Tibial nerve (tissue), 4 donors: ENCODE results near the gene SFMBT2. TPM values are rescaled to one million over a fixed set of nuclear protein-coding genes. Genes with fewer than 3 reads are reported as not detected.

Experiments used
- DNase-seq, 2 donors: peaks; one replicate each; pipeline ENCODE4 v3.0.0-alpha.2; 2019; ENCODE audit warnings: low spot score in 2 of 2
- H3K27ac ChIP-seq, 4 donors: fragments of 200-600 bp; sonication (generic) in 3 of 4; one replicate each; pipeline ENCODE4 v1.5.1; 2017 to 2019; ENCODE audit warnings: mild to moderate bottlenecking in 1 of 4
- H3K27me3 ChIP-seq, 2 donors: fragments of 200-600 bp; sonication (generic) in 1 of 2; one replicate each; pipeline versions ENCODE4 v1.5.1 to v1.6.0; 2017 to 2019
- H3K36me3 ChIP-seq, 3 donors: fragments of 200-600 bp; sonication (generic); one replicate each; pipeline ENCODE4 v1.5.1; 2018 to 2019
- H3K4me1 ChIP-seq, 4 donors: fragments of 200-600 bp; sonication (generic) in 3 of 4; one replicate each; pipeline ENCODE4 v1.5.1; 2017 to 2019
- H3K4me3 ChIP-seq, 4 donors: fragments of 200-600 bp; sonication (generic) in 3 of 4; one replicate each; pipeline ENCODE4 v1.5.1; 2017 to 2019; ENCODE audit warnings: mild to moderate bottlenecking in 1 of 4, moderate library complexity in 1 of 4
- H3K9me3 ChIP-seq, 4 donors: fragments of 200-600 bp; sonication (generic) in 3 of 4; one replicate each; pipeline ENCODE4 v1.5.1; 2017 to 2019
- EP300 ChIP-seq, 2 donors: sonication (generic); formaldehyde crosslinking; IDR thresholded peaks; one replicate each; pipeline ENCODE4 v1.6.1; 2017; ENCODE audit warnings: antibody characterized with exemption in 2 of 2, mild to moderate bottlenecking in 1 of 2
- POLR2A ChIP-seq, 2 donors: fragments of 450-650 bp; IDR thresholded peaks; one replicate each; pipeline ENCODE4 v1.6.1; 2017; ENCODE audit warnings: antibody characterized with exemption in 2 of 2, mild to moderate bottlenecking in 2 of 2, moderate library complexity in 2 of 2
- WGBS, 2 donors: methylation state at CpG; one replicate each; pipeline ENCODE4 v1.1.5; 2018; 5-methylcytosine and 5-hydroxymethylcytosine counted together
- total RNA-seq, 4 donors: library from RNA; depleted of rRNA; stranded (reverse); fragments of >200 nt; gene quantifications; one replicate each; pipeline ENCODE4 v1.1.0, GENCODE V29; 2016
- TF ChIP-seq, protein P1 (sequence below), 5 experiments: fragments of 200-600 bp in 3 of 5; fragments of 450-650 bp in 2 of 5; sonication (generic) in 3 of 5; IDR thresholded peaks; one replicate each; pipeline ENCODE4 v1.5.1; 2016 to 2019; ENCODE audit warnings: antibody characterized with exemption in 5 of 5, mild to moderate bottlenecking in 3 of 5, moderate library complexity in 2 of 5

Gene SFMBT2
- total RNA-seq, 4 donors from 2014 or later, result 10.2 to 24.0 (median 15.4) TPM

DNA sequence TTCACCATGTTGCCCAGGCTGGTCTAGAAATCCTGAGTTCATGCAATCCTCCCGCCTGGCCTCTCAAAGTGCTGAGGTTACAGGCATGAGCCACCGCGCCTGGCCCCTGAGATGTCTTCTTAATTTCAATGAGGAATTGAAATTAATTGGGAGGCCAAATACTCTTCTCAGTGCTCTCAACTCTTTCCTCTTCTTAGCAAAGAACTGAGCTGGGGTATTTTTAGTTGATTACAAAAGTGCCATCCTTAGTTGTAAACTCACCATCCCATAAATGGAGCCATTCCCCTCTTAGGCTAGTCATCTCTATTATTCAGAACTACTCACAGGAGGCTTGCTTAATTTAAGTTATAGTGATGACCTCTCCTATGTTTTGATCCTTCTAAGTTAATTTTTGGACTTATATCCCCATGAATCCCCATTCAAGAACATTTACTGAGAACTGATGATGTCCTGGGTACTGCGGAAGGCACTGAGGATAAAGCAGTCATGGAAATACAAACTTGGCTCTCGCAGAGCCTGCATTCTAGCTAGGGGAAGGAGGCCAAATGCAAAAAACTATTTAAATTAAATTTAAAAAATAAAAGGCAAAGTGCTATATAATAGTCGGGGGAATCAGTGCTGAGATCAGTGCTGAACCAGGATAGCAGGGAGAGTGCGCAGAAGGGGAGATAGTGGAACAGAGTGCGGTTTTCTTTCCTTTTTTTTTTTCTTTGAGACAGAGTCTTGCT lies 145.3 kb downstream of the SFMBT2 start:
- Histone ChIP-seq H3K4me1 (peaks cover 0 to 18% (median 0%) of the 10 kb centered on the region in 4 donors), H3K27ac (no peak overlapping the region)
- 88 to 91% methylated on average over 8 of the region's 8 CpGs for WGBS, 2 donors

DNA sequence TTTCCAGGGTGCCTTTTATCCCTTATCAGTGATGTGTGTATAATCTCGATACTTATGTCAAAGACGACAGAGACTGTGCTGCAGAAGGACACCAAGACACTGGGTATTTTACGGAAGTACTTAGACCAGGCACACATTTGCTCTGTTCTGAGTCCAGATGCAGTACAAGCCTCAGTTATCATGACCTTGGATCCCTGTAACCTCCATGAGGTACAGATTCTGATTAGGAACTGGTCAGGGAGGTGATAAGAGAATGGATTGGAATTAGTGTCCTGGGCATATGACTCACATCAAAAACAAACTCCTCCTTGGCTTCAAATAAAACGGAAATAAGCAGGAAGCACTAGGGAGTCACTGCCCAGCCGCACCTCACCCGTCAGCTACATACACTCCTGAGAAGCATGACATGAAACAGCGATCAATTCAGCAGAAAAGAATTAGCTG lies 146.5 kb downstream of the SFMBT2 start:
- Histone ChIP-seq H3K9me3 (no peaks in the 10 kb centered on the region), H3K27me3 (no peaks in the 10 kb centered on the region), H3K36me3 (no peaks in the 10 kb centered on the region), H3K27ac (peak overlapping the region in 1 of 4 donors; percentile 20), H3K4me1 (peaks cover 0 to 17% (median 4%) of the 10 kb centered on the region in 4 donors), H3K4me3 (no peak overlapping the region)
- DNase-seq, result no peak
- TF ChIP-seq, protein P1, sequence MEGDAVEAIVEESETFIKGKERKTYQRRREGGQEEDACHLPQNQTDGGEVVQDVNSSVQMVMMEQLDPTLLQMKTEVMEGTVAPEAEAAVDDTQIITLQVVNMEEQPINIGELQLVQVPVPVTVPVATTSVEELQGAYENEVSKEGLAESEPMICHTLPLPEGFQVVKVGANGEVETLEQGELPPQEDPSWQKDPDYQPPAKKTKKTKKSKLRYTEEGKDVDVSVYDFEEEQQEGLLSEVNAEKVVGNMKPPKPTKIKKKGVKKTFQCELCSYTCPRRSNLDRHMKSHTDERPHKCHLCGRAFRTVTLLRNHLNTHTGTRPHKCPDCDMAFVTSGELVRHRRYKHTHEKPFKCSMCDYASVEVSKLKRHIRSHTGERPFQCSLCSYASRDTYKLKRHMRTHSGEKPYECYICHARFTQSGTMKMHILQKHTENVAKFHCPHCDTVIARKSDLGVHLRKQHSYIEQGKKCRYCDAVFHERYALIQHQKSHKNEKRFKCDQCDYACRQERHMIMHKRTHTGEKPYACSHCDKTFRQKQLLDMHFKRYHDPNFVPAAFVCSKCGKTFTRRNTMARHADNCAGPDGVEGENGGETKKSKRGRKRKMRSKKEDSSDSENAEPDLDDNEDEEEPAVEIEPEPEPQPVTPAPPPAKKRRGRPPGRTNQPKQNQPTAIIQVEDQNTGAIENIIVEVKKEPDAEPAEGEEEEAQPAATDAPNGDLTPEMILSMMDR (IDR thresholded peaks at IDR 0.05), result no peak
- TF ChIP-seq EP300 (IDR thresholded peaks at IDR 0.05), result no peak
- no peak for TF ChIP-seq POLR2A (IDR thresholded peaks at IDR 0.05)
- WGBS, 2 donors, result 74 to 79% methylated on average over 7 of the region's 7 CpGs

More for the DNA sequence above, 145.3 kb downstream of the SFMBT2 start:
- Histone ChIP-seq H3K27me3 (no peaks in the 10 kb centered on the region), H3K4me3 (no peak overlapping the region), H3K9me3 (no peaks in the 10 kb centered on the region), H3K36me3 (peaks cover 0 to 3% (median 0%) of the 10 kb centered on the region in 3 donors)
- TF ChIP-seq, protein P1 (IDR thresholded peaks at IDR 0.05), result no peak
- TF ChIP-seq EP300 (IDR thresholded peaks at IDR 0.05) (no peak), POLR2A (IDR thresholded peaks at IDR 0.05) (no peak)
- DNase-seq, result no peak

DNA sequence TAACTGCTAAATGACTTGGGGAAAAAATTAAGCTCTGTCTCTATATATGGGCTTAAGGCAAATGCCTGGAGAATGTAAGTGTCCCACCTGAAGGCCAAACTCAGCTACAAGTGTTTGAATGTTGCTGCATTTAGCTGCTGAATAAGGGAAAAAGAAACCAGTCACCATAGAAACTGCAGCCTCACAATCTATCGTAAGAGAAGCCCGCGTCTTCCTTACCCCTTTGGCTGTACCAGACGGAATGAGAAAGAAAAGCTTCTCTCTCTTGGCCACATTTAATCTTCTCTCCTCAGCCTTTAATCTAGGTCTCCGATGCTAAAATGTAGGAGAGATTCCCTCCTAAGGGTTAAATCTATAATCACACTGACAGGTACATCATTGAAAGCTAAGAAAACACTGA lies 147.2 kb downstream of the SFMBT2 start:
- Histone ChIP-seq H3K27ac (no peak overlapping the region), H3K36me3 (no peaks in the 10 kb centered on the region), H3K9me3 (no peaks in the 10 kb centered on the region), H3K4me1 (peaks cover 0 to 15% (median 4%) of the 10 kb centered on the region in 4 donors), H3K27me3 (no peaks in the 10 kb centered on the region), H3K4me3 (no peak overlapping the region)
- WGBS, 2 donors, result 95 to 97% methylated on average over 5 of the region's 5 CpGs
- TF ChIP-seq POLR2A (IDR thresholded peaks at IDR 0.05), result no peak
- no peak for DNase-seq

DNA sequence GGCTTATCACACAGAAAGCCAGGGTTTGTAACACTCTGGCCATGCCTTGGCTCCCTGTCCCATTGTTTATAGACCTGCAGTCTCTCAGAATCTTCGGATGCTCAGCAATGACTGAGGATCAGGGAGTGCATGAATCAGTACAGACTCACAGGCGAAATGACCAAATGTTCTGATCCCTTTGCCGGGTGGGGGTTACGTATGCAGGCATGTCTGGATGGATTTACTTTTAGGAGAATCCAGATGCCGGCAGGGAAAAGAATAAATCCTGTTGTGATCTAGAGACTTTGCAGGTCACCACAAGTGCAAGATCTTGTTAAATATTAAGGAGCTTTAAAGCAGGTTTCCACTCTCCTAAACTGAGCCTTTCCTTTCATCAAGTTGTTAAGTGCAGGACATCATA lies 149.5 kb downstream of the SFMBT2 start:
- H3K36me3 ChIP-seq, result no peaks in the 10 kb centered on the region
- no peaks in the 10 kb centered on the region for H3K9me3 ChIP-seq
- H3K27ac ChIP-seq, result no peak overlapping the region
- 85 to 89% methylated on average over 5 of the region's 5 CpGs for WGBS, 2 donors
- peaks cover 0 to 15% (median 4%) of the 10 kb centered on the region in 4 donors for H3K4me1 ChIP-seq
- H3K4me3 ChIP-seq, result no peak overlapping the region
- DNase-seq, result no peak
- H3K27me3 ChIP-seq, result no peaks in the 10 kb centered on the region
- TF ChIP-seq, protein P1 (IDR thresholded peaks at IDR 0.05), result no peak
- TF ChIP-seq EP300 (IDR thresholded peaks at IDR 0.05) (no peak), POLR2A (IDR thresholded peaks at IDR 0.05) (no peak)

DNA sequence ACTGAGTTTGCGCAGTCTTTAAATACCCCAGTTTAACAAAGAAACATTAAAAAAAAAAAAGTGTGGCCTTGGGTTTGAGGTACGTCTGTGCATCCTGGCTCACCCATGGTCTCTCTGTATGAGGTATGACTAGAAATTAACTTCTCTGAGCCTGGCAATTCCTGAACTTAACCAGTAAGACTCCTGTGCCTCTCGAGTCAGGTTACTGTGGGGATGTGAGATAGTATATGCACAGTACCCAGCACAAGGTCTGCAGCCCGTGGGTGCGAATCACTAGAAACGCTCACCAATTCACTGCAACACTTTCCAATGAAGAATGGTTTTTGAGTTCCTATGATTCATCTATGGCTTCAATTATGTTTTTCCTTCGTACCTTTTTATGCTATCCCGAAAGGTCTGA lies 149.9 kb downstream of the SFMBT2 start:
- DNase-seq, result no peak
- Histone ChIP-seq H3K27me3 (no peaks in the 10 kb centered on the region), H3K4me3 (no peak overlapping the region), H3K9me3 (no peaks in the 10 kb centered on the region), H3K36me3 (no peaks in the 10 kb centered on the region), H3K27ac (peak overlapping the region in 1 of 4 donors; percentile 29), H3K4me1 (peaks cover 0 to 15% (median 4%) of the 10 kb centered on the region in 4 donors)
- no peak for TF ChIP-seq POLR2A (IDR thresholded peaks at IDR 0.05)
- TF ChIP-seq, protein P1 (IDR thresholded peaks at IDR 0.05), result no peak
- no peak for TF ChIP-seq EP300 (IDR thresholded peaks at IDR 0.05)
- WGBS, 2 donors, result 89% methylated on average over 8 of the region's 8 CpGs
